D341Med (cell line): Measurements from ENCODE around the gene FCF1.

Experiments
- DNase-seq: peaks from one replicate; pipeline ENCODE4 v3.0.0; 2012; ENCODE audit warnings: low spot score

The FCF1 gene

DNA sequence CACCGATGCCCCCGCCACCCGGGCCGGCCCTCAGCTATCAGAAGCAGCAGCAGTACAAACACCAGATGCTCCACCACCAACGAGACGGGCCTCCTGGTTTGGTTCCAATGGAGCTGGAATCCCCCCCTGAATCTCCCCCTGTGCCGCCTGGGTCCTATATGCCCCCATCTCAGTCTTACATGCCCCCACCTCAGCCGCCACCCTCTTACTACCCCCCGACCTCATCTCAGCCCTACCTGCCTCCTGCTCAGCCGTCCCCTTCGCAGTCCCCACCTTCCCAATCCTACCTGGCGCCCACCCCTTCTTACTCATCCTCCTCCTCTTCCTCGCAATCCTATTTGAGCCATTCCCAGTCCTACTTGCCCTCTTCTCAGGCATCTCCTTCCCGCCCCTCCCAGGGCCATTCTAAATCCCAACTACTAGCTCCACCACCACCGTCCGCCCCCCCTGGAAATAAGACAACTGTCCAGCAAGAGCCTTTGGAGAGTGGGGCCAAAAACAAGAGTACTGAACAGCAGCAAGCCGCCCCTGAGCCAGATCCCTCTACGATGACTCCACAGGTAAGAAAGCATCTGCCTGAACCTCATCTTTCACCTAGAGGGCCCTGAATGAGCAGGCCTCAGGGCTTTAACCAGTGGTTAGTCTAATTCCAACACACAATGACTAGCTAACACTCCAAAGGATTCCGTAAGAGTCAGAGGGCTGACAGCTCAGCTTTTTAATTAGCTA lies 51.0 kb downstream of the FCF1 start:
- DNase-seq = peak; percentile 30

- no peak for DNase-seq
Measured at GRCh38 chr14:74765721-74766120, 52.8 kb downstream of the FCF1 start.

GRCh38 chr14:74771399-74771798 lies 58.5 kb downstream of the FCF1 start:
- DNase-seq = no peak

DNA sequence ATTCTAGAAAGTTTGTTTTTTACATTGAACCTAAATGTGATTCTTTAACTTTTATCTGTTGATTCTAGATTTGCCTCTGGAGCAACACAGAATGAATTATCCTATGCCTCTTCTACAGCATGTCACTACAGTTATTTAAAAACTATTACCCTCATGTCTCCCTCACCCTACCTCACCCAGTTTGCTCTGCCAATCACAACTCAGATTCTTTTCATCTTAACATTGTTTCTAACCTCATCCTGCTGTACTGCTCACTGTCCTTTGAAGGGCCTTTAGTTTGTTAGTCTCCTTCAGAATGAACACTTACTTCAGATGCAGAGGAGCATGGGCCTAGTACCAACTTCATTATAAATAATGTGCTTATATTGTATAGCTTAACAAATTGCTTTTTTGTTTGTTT lies 71.7 kb downstream of the FCF1 start:
- no peak for DNase-seq

DNA sequence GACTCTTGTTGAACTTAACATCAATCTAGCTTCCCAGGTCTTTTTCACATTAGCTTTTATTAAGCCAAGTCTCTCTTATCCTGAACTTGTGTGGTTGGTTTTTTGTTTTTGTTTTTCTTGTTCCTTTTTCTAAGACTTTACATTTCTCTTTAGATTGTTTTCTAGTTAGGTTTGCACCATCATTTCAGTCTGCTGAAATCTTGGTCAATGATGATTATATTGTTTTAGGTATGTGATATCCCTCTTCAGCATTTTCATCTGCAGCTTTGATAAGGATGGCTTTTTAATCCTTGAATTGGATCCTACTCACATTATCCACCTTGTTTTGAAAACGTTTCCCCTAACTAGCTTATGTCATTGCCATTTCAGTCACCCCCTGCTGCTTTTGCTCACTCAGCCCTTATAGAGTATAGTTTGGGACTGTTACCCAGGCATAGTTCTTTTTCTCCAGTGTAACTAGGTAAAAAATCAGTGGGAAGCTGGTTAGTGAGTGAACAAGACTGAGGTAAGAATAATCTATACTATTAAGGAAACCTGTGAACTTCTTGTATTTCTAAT lies 72.2 kb downstream of the FCF1 start:
- no peak for DNase-seq

DNA sequence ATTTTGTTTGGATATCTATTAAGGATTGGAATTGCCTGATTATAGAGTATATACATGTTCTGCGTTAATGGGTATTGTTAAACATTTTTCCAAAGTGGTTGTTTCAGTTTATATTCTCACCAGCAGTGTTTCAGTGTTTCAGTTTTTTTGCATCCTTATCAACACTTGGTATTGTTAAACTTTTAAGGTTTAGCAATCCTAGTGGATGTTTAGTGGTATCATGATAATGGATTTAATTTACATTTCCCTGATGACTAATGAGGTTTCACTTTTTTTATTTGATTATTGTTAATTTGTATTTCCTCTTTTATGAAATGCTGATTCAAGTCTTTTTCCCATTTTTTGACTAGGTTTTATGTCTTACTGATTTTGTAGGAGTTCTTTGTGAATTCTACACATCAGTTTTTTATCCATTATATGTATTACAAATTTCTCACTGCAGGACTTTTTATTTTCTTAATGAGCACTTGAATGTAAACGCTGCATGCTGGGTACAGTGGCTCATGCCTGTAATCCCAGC lies 73.9 kb downstream of the FCF1 start:
- DNase-seq = no peak
